ENCODE results near the gene BPIFA1.

The BPIFA1 gene

DNA sequence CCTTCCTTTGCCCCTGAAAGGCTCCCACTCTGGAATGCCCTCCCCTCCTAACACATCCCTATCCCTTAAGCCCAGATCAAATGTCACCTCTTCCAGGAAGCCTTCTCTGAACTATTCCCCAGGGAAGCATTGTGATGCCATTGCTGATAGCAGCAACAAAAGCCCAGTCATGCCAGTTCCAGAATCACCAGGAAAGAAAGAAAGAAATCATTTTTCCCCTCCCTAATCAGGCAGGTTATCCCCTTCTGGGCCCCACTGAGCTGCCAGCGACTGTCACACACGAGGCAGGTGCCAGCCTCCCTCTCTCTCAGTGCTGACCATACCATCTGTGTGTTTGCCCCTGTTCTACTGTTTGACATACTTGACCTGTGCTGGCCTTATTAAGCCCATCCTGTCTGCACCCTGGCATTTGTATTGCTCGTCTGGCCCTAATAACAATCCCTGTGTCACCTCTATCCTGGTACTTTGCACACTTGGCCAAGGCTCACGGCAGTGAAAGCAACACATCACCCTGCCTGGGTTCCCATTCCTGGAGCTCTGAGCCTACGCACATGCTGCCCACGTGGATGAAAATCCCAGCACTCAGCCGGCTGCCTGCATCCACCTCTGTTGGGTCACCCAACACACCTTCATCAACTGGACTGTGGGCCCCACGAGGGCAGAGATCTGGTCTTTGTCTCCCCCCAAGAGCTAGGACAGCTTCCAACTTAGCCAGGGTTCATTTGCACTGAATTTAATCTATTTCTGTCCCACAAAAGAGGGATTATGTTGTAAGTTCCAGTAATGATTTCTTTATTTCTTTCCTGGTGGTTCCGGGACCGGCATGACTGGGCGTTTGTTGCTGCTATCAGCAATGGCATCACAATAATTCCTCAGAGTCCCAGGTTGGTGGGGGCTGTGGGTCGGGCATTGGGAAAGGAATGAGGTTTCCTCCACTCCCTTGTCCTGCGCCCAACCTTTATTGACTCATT, 42.0 kb downstream of the BPIFA1 start:
- no peak for DNase-seq (ENCODE audit: low spot score)

DNA sequence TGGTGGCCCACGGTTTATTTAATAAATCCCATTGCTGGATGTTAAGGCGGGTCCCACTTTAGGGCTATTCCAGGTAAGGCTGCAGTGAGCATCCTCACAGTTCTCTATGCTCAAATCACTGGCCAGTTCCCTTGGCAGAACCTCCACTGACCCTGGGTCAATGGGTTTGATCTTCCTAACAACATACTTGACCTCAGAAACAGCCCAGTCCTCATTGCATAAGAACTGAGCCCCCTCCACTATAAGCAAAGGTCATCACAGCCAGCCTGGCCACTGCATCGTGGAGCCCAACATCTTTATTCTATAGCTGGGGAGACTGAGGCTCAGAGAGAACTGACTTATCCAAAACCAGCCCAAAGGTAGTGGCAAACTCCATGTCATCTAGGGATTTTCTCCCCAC, 42.9 kb downstream of the BPIFA1 start:
- no peak for DNase-seq (ENCODE audit: low spot score)

DNA sequence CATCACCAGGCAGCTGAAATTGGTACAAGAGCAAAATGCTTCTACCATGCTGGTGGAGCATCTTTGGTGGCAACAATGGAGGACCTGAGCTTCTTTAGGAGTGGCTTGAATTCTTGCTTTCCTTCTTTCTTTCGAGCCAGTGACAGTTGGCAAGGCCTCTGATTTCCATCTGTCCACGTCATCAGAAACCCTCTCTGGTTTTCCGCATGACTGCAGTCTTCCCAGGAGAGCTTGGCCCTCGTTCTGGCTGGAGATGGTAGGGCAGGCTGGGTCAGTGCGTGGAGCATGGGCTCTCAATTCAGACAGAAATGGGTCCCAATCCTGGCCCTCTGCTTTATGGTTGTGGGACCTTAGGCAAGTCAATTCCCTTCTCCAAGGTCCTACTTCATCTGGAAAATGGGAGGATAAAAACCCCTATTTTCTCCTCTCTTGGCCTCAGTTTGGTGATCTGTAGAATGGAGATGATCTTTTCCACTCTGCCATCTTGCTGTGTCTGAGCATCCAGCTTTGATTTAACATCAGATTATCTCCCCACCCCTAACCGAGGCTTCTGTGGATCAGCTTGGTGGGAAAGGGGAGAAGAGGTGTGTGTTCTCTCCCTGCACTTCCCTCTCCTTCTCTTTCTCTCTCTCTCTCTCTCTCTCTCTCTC, 43.6 kb downstream of the BPIFA1 start:
- no peak for DNase-seq (ENCODE audit: low spot score)

DNA sequence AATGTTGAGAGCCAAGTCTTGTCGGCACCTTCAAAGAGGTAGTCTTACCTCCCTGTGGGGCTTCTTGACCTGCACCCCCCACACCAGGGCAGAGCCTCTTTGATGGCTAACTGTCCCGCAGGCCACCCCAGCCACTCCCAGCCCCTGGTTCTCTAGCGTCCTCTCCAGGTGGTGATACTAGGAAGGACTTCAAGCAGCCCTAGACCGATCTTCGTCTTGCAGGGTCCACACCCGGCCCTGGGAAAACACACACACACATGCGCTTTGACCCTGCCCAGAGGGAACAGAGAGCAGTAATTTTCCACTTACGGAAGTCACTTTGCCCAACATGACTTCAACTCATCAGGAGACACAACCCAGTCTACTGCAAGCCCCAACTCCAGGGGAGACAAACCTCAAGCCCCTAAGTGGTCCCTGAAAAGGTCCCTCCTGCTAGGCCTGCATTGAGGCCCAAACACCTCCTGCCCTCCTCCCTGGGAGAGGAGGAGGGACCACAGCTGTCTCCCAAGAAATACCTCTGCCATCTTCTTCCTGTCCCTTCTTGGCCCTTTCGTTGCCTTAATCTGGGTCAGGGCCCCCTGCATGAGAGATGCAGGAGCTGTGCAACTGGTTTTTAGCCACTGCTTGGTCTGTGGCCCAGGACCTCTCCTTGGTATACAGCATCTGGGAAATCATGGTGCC, 44.3 kb downstream of the BPIFA1 start:
- no peak for DNase-seq (ENCODE audit: low spot score)

DNA sequence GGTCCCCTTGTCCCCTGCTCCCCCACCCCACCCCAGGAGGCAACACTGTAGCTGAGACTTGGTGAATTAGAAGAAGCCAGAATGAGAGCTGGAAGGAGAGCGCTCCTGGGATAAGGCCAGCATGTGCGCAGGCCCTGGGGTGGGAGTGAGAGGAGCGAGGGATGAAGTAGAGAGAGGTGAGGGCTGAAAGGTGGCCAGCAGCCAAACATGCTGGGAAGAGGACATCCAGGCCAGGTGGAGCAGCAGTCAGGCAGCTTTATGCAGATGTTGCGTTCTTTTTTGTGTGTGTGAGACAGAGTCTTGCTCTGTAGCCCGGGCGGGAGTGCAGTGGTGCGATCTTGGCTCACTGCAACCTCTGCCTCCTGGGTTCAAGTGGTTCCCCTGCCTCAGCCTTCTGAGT, 45.0 kb downstream of the BPIFA1 start:
- no peak for DNase-seq (ENCODE audit: low spot score)

DNA sequence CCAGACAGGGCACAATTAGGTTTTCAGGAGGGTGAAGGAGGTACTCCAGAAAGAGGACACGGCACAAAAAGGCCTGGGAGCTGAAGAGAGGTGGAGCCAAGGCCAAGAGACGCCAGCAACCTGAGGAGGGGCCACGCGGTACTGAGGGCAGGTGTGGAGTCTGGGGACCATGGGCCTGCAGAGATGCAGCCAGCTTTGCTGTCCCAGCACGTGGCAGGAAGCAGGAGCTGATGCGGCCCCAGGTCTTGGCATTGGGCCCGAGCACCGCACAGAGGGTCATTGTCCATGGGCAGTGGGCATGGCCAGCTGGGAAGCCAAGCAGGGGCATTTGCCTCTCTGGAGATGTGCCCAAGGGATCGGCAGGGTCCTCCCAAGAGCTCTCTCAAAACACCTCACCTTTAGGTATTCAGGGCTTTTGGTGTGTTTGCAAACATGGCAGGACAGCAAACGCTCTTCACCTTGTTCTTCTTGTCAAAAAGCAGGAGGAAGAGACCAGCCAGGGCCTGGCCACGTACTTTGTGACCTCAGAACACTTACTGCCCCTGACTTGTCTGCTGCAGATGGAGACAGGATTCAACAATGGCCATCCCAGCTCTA, 45.9 kb downstream of the BPIFA1 start:
- no peak for DNase-seq (ENCODE audit: low spot score)

DNA sequence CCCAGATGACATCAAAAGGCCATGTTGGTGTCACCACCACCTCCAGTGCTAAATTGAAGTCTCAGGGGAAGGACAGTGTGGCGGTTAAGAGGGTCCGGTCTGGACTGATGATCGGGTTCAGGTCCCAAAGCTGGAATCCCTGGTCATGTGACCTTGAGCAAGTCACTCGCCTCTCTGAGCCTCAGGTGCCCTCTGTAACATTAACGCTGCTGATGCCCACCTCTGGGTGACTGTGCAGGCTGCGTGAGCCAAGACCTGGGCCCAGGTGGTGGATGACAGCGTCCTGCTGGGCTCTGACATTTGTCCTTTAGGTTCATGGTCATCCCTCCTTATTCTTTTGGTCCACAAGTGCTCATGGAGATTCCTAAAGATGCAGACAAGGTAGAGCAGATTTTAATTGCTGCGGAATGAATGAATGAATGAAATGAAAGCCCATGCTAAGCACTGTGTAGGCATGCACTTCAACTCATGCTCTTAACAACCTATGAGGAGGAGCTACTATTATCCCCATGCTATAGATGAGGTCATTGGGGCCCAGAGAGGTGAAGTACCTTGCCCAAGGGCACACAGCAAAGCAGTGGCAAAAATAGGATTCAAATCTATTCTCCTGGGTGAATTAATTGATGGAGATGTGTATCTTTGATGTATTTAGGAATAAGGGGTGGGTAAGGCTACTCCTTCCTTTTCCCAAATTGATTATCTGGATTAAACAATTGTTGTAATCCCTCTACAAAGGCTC, 46.6 kb downstream of the BPIFA1 start:
- DNase-seq (ENCODE audit: low spot score) = no peak

DNA sequence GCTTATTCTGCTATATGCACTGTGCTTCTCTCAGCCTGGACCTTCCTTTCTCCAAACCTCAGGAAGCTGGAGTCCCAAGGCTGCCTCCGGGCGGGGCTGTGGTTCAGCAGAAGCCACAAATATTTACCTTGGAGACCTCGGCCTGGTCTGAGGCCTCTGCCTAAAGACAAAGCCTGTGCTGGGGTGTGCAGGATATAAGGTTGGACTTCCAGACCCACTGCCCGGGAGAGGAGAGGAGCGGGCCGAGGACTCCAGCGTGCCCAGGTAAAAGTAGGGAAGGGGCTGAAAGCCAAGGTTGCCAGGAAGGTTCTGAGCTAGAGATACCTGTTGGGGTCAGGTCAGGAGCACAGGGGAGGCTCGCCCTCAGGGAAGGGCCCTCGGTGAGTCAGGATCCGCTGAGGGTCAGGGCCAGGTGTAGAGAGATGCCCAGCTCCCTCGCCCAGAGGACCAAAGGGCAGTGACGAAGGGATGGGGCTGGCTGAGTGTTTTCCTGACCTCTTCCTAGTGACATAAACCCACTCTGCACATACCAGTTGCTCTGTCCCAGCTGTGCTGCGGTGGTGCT, 47.3 kb downstream of the BPIFA1 start, which contains the start of gene BPIFB1:
Gene BPIFB1, plus strand, starts transcription at position 224 of the 565 bp plus-strand sequence. CDS start 2,860 bp downstream, outside the sequence.
- DNase-seq (ENCODE audit: low spot score) = no peak

DNA sequence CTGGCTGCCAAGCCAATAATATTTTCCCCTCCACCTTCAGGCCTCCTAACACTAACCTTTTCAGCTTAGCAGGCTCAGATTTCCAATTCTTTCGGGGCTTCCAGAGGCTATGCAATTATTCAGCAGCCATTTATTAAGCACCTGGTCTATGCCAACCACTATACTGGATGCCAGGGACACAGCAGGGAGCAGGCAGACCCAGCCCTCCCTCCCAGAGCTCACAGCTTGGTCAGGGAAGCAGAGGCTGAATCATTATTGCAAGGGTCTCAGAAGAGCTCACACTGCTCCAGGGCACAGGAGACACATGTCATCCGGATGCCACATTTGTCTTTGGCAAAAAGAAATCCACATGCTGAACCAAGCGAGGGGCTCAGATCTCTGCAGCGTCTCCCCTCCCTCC, 48.5 kb downstream of the BPIFA1 start:
- DNase-seq (ENCODE audit: low spot score) = no peak

DNA sequence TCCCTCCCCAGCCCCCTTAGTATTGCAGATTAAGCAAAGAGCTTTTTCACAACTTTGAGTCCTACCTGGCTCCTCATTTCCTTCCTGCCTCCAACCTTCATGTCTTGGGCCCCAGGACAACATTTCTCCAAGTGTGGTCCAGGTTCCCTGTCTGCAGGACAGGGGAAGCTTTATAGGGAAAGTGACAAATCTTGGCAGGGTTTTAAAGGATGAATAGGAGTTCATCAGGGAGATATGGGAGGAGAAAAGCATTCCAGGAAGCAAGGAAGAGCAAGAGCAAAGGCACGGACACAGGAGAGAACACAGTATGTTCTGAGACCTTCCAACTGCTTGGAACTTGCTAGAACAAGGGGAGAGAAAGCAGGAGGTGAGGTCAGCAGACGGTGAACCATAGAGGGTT, 49.1 kb downstream of the BPIFA1 start:
- DNase-seq (ENCODE audit: low spot score) = no peak

DNA sequence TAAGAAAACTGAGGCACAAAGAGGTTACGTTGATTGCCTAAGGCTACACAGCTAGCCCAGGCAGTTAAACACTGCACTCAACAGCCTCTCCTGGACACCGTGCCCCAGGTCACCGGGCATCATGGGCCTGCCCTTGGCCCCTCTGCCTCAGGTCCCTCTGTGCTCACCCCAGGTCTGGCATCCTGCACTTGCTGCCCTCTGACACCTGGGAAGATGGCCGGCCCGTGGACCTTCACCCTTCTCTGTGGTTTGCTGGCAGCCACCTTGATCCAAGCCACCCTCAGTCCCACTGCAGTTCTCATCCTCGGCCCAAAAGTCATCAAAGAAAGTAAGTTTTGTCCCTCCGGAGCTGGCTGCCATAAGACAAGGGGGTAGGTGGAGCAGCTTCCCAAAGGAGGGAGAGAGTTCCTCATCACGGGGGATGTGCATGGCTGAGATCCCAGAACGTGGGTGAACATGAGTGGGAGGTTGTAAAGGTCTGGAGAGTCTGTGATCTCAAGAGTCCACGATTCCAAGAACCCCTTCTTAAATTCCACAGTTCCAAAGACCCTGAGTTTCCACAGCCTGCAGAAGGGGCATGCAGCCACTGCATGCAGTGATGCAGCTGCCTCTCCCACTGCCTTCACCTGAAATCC, 50.2 kb downstream of the BPIFA1 start:
- no peak for DNase-seq (ENCODE audit: low spot score)

DNA sequence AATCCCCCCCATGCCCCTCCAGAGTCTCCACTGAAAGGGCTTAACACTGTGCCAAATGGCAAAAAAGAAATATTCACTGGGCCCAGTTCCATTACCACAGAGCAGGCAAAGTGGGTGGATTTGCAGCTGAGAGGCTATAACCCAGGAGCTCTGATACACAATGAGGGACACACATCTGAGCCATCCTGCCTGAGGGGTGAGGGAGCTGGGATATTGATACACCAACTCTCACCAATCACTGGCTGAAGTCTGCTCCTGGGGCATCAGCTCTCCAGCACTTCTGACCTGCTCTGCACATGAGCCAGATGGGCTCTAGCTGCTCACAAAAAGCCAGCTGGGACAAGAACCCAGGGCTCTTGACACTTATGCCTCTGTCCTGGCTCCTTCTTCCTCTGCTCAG, 52.1 kb downstream of the BPIFA1 start:
- DNase-seq (ENCODE audit: low spot score) = no peak

DNA sequence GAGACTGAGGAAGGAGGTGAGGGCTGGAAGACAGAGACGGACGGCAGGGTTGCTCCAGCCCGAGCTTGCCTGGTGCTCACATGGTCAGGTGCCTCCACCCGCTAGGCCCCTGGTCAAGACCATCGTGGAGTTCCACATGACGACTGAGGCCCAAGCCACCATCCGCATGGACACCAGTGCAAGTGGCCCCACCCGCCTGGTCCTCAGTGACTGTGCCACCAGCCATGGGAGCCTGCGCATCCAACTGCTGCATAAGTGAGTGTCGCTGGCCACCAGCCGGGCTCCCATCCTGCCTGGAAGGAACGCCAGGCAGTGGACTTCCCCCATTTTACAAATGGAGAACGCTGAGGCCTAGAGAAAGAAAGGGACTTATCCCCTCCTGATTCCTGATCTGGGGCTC, 55.1 kb downstream of the BPIFA1 start:
- DNase-seq (ENCODE audit: low spot score) = no peak

DNA sequence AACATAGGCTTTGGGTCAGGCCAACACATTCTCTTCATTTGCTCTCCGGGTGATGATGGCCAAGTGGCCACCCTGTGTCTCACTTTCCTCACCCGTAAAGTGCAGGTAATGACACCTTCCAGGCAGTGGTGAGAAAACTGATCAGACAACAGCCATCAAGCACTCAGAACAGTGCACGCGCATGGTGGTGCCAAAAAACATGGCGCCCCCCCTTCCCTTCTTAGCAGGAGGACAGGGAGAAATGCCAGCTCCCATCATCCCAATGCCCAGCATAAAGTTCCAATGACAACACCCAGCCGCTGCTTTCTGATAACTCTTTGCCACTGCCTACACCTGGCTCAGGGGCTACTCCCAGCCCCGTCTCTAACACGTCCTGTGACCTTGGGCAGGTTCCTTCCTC, 55.6 kb downstream of the BPIFA1 start:
- DNase-seq (ENCODE audit: low spot score) = no peak

DNA sequence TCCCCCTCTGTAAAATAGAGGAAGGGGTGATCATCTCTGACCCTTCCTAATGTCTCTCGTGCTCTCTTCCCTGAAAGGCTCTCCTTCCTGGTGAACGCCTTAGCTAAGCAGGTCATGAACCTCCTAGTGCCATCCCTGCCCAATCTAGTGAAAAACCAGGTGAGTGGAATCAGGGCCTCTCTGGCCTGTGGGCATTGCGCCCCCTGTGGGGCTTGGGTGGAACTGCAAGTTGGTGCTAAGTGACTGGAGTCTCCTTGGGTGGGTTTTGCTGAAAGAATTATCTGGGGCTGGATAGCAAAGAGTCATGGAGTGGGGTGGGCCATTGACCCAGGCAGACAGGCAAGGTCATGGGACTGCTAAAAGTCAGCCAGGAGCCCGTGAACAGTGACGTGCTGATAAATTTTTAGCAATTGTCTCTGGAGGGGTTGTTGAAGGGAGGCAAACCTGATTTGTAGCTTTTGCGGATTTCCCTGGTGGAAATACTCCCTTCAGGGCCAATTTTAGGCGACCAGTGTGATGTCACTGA, 56.1 kb downstream of the BPIFA1 start:
- peak; percentile 67 for DNase-seq (ENCODE audit: low spot score)
